Activated CD4-positive, alpha-beta T cell treated with anti-CD3 and anti-CD28 coated beads for 1 hour (primary cell): ENCODE data around the gene TUBB2B.

ENCODE experiments used
- DNase-seq: peaks from one replicate; pipeline ENCODE4 v3.0.0-alpha.2; 2020

Gene TUBB2B

GRCh38 chr6:3232017-3232945 lies 4.8 kb upstream of the TUBB2B start:
- no peak for DNase-seq

- DNase-seq = no peak
Measured at GRCh38 chr6:3231247-3232016, 4.0 kb upstream of the TUBB2B start.

GRCh38 chr6:3230900-3231246 lies 3.4 kb upstream of the TUBB2B start:
- DNase-seq = no peak

GRCh38 chr6:3230256-3230882 lies 2.9 kb upstream of the TUBB2B start:
- DNase-seq = no peak

GRCh38 chr6:3229566-3230178 lies 2.2 kb upstream of the TUBB2B start:
- no peak for DNase-seq

GRCh38 chr6:3228771-3229565 lies 1.5 kb upstream of the TUBB2B start:
- DNase-seq = no peak

GRCh38 chr6:3228046-3228671 lies 706 bp upstream of the TUBB2B start:
- no peak for DNase-seq

GRCh38 chr6:3226481-3227362 lies 731 bp downstream of the TUBB2B start:
- no peak for DNase-seq

- no peak for DNase-seq
Measured at GRCh38 chr6:3226042-3226441, 1.4 kb downstream of the TUBB2B start.

GRCh38 chr6:3222506-3223038 lies 4.9 kb downstream of the TUBB2B start:
- no peak for DNase-seq

- DNase-seq = no peak
Measured at GRCh38 chr6:3221578-3221977, 5.9 kb downstream of the TUBB2B start.

GRCh38 chr6:3220366-3220765 lies 7.1 kb downstream of the TUBB2B start:
- DNase-seq = no peak

- no peak for DNase-seq
Measured at GRCh38 chr6:3218266-3218665, 9.2 kb downstream of the TUBB2B start.

GRCh38 chr6:3217286-3217685 lies 10.2 kb downstream of the TUBB2B start:
- DNase-seq = no peak

GRCh38 chr6:3214898-3215297 lies 12.6 kb downstream of the TUBB2B start:
- DNase-seq = no peak

GRCh38 chr6:3213334-3213695 lies 14.1 kb downstream of the TUBB2B start:
- DNase-seq = no peak

- no peak for DNase-seq
Measured at GRCh38 chr6:3212261-3212660, 15.2 kb downstream of the TUBB2B start.

- DNase-seq = no peak
Measured at GRCh38 chr6:3211681-3212080, 15.8 kb downstream of the TUBB2B start.

GRCh38 chr6:3210024-3210610 lies 17.3 kb downstream of the TUBB2B start:
- DNase-seq = no peak
